Common myeloid progenitor, CD34-positive (primary cell): ENCODE data around the gene BLNK.

ENCODE experiments used
- CTCF ChIA-PET: fragments of 350-600 bp; sonication (Branson Sonifier 250); formaldehyde crosslinking; loops from one replicate; lab custom pipeline; 2021; ENCODE audit warnings: antibody characterized with exemption; lab: Charles Lee
- POLR2A ChIA-PET: fragments of 350-600 bp; sonication (Branson Sonifier 250); formaldehyde crosslinking; loops from one replicate; lab custom pipeline; 2021; ENCODE audit warnings: antibody characterized with exemption; lab: Charles Lee
- DNase-seq, 3 donors: peaks; one replicate each; pipeline versions ENCODE4 v3.0.0 to v3.0.0-alpha.2; 2013
- H3K27ac ChIP-seq, 2 experiments: 1 replicate in 1 of 2; 2 replicates in 1 of 2; pipeline ENCODE4 v1.7.0; 2013; ENCODE audit warnings: inconsistent platforms in 2 of 2, low read length in 2 of 2, mild to moderate bottlenecking in 2 of 2, low read depth in 1 of 2, moderate library complexity in 1 of 2; ENCODE audit not compliant: severe bottlenecking in 2 of 2, insufficient read depth in 1 of 2, poor library complexity in 1 of 2
- H3K27me3 ChIP-seq, 5 experiments: replicated peaks in 2 of 5; 1 replicate in 3 of 5; 2 replicates in 2 of 5; pipeline versions ENCODE4 v1.6.1 to v1.7.0; 2013; ENCODE audit warnings: low read length in 4 of 5, mild to moderate bottlenecking in 2 of 5, moderate library complexity in 2 of 5, inconsistent platforms in 1 of 5; ENCODE audit not compliant: insufficient read depth in 5 of 5, control insufficient read depth in 4 of 5
- H3K36me3 ChIP-seq, 4 experiments: 1 replicate in 2 of 4; 2 replicates in 2 of 4; pipeline versions ENCODE4 v1.6.1 to v1.7.0; 2013; ENCODE audit warnings: low read length in 3 of 4, control low read depth in 1 of 4, mild to moderate bottlenecking in 1 of 4; ENCODE audit not compliant: control insufficient read depth in 4 of 4, insufficient read depth in 4 of 4
- H3K4me1 ChIP-seq, 4 experiments: 1 replicate in 3 of 4; 2 replicates in 1 of 4; pipeline versions ENCODE4 v1.6.1 to v1.7.1; 2013; ENCODE audit warnings: low read length in 3 of 4, mild to moderate bottlenecking in 3 of 4, control low read depth in 1 of 4, inconsistent platforms in 1 of 4, moderate library complexity in 1 of 4; ENCODE audit not compliant: control insufficient read depth in 4 of 4, insufficient read depth in 4 of 4; ENCODE audit errors: control extremely low read depth in 1 of 4
- H3K4me3 ChIP-seq, 7 experiments: 1 replicate in 4 of 7; 2 replicates in 3 of 7; pipeline versions ENCODE4 v1.5.1 to v1.7.0; 2013; ENCODE audit warnings: mild to moderate bottlenecking in 7 of 7, low read length in 6 of 7, moderate library complexity in 6 of 7, inconsistent platforms in 2 of 7, low read depth in 2 of 7, control low read depth in 1 of 7; ENCODE audit not compliant: insufficient read depth in 4 of 7, control insufficient read depth in 1 of 7; ENCODE audit errors: extremely low read depth in 1 of 7
- H3K9me3 ChIP-seq, 5 experiments: 1 replicate in 4 of 5; 2 replicates in 1 of 5; pipeline versions ENCODE4 v1.6.1 to v1.7.1; 2013; ENCODE audit warnings: low read length in 4 of 5, mild to moderate bottlenecking in 2 of 5, inconsistent platforms in 1 of 5, low read depth in 1 of 5, moderate library complexity in 1 of 5; ENCODE audit not compliant: control insufficient read depth in 4 of 5, insufficient read depth in 2 of 5; ENCODE audit errors: control extremely low read depth in 1 of 5
- WGBS: methylation state at CpG from one replicate; pipeline ENCODE4 v1.1.5; 2013; ENCODE audit not compliant: insufficient coverage; 5-methylcytosine and 5-hydroxymethylcytosine counted together

Gene BLNK

GRCh38 chr10:96257944-96258343 is 13.4 kb downstream of the BLNK start:
- no peaks in the 10 kb centered on the region for H3K27me3 ChIP-seq
- 0% methylated on average over 1 of the region's 4 CpGs for WGBS
- no peak overlapping the region for H3K4me3 ChIP-seq
- DNase-seq: peak in 2 of 3 donors; percentile 39 to 53
- peaks cover 0 to 13% (median 9%) of the 10 kb centered on the region in 4 experiments for H3K4me1 ChIP-seq
- CTCF ChIA-PET: interaction anchor here (1.2 kb wide), 1 partner anchor 15 kb away, joined by 3 read pairs; no protein-coding TSS in a partner anchor
- POLR2A ChIA-PET: no interaction called here
- H3K27ac ChIP-seq: no peak overlapping the region
- no peaks in the 10 kb centered on the region for H3K9me3 ChIP-seq
- H3K36me3 ChIP-seq: no peaks in the 10 kb centered on the region

GRCh38 chr10:96255549-96256333 is 15.6 kb downstream of the BLNK start:
- no peak overlapping the region for H3K27ac ChIP-seq
- no peak for DNase-seq
- no peak overlapping the region for H3K4me3 ChIP-seq

GRCh38 chr10:96254976-96255375 is 16.4 kb downstream of the BLNK start:
- H3K4me1 ChIP-seq: peaks cover 0 to 13% (median 9%) of the 10 kb centered on the region in 4 experiments
- ChIA-PET POLR2A (interaction anchor here (0.6 to 0.7 kb wide), 2 partner anchors 32 to 238 kb away, joined by 3 to 5 read pairs; no protein-coding TSS in a partner anchor), CTCF (interaction anchor here (1.2 kb wide), 2 partner anchors 25 to 37 kb away, joined by 3 read pairs; no protein-coding TSS in a partner anchor)
- H3K4me3 ChIP-seq: no peak overlapping the region
- no peaks in the 10 kb centered on the region for H3K9me3 ChIP-seq
- H3K27me3 ChIP-seq: no peaks in the 10 kb centered on the region
- no peak overlapping the region for H3K27ac ChIP-seq
- 100% methylated on average over 2 of the region's 5 CpGs for WGBS
- no peak for DNase-seq
- no peaks in the 10 kb centered on the region for H3K36me3 ChIP-seq

More at GRCh38 chr10:96255549-96256333, 15.6 kb downstream of the BLNK start:
- 90% methylated on average over 5 of the region's 6 CpGs for WGBS
- ChIA-PET CTCF (interaction anchor here (1.1 to 1.2 kb wide), 4 partner anchors 10 to 36 kb away, joined by 3 to 4 read pairs (median 3); no protein-coding TSS in a partner anchor), POLR2A (interaction anchor here (0.6 to 0.7 kb wide), 2 partner anchors 32 to 239 kb away, joined by 3 to 5 read pairs; no protein-coding TSS in a partner anchor)
- Histone ChIP-seq H3K4me1 (peaks cover 0 to 13% (median 9%) of the 10 kb centered on the region in 4 experiments), H3K27me3 (no peaks in the 10 kb centered on the region), H3K36me3 (no peaks in the 10 kb centered on the region), H3K9me3 (no peaks in the 10 kb centered on the region)

GRCh38 chr10:96252730-96253129 is 18.6 kb downstream of the BLNK start:
- DNase-seq: peak in 2 of 3 donors; percentile 62 to 68
- Histone ChIP-seq H3K27ac (no peak overlapping the region), H3K9me3 (no peaks in the 10 kb centered on the region), H3K4me3 (no peak overlapping the region), H3K27me3 (no peaks in the 10 kb centered on the region), H3K36me3 (no peaks in the 10 kb centered on the region), H3K4me1 (peaks cover 0 to 6% (median 2%) of the 10 kb centered on the region in 4 experiments)
- ChIA-PET POLR2A (no interaction called here), CTCF (no interaction called here)
- 100% methylated on average over 1 of the region's 5 CpGs for WGBS

GRCh38 chr10:96250349-96250748 is 21.0 kb downstream of the BLNK start:
- Histone ChIP-seq H3K27me3 (no peaks in the 10 kb centered on the region), H3K9me3 (no peaks in the 10 kb centered on the region), H3K27ac (no peak overlapping the region), H3K36me3 (no peaks in the 10 kb centered on the region), H3K4me1 (peaks cover 0 to 4% (median 0%) of the 10 kb centered on the region in 4 experiments), H3K4me3 (no peak overlapping the region)
- DNase-seq: no peak
- POLR2A ChIA-PET: no interaction called here
- CTCF ChIA-PET: interaction anchor here (1.1 to 1.7 kb wide), 2 partner anchors 21 to 37 kb away, joined by 3 to 9 read pairs; no protein-coding TSS in a partner anchor
- 89% methylated on average over 1 of the region's 1 CpG for WGBS

GRCh38 chr10:96249264-96249663 is 22.1 kb downstream of the BLNK start:
- Histone ChIP-seq H3K36me3 (no peaks in the 10 kb centered on the region), H3K27me3 (no peaks in the 10 kb centered on the region), H3K4me3 (no peak overlapping the region), H3K4me1 (peaks cover 0 to 4% (median 0%) of the 10 kb centered on the region in 4 experiments), H3K9me3 (no peaks in the 10 kb centered on the region), H3K27ac (no peak overlapping the region)
- ChIA-PET POLR2A (interaction anchor here (0.6 kb wide), 1 partner anchor 23 kb away, joined by 3 read pairs; no protein-coding TSS in a partner anchor), CTCF (interaction anchor here (0.6 to 1.7 kb wide), 4 partner anchors 15 to 239 kb away, joined by 3 to 9 read pairs (median 4); no protein-coding TSS in a partner anchor)
- 100% methylated on average over 4 of the region's 5 CpGs for WGBS
- no peak for DNase-seq

GRCh38 chr10:96244354-96244753 is 27.0 kb downstream of the BLNK start:
- WGBS: 97% methylated on average over 7 of the region's 7 CpGs
- H3K27ac ChIP-seq: no peak overlapping the region

More at GRCh38 chr10:96244354-96244753, 27.0 kb downstream of the BLNK start:
- H3K27me3 ChIP-seq: no peaks in the 10 kb centered on the region
- H3K4me3 ChIP-seq: no peak overlapping the region
- ChIA-PET CTCF (no interaction called here), POLR2A (no interaction called here)
- H3K4me1 ChIP-seq: peaks cover 0 to 9% (median 2%) of the 10 kb centered on the region in 4 experiments
- no peaks in the 10 kb centered on the region for H3K9me3 ChIP-seq
- DNase-seq: peak in 1 of 3 donors; percentile 37
- H3K36me3 ChIP-seq: no peaks in the 10 kb centered on the region
